GM19240 (cell line): ENCODE measurements around the gene TRIM65.
A peak's percentile ranks its signal among the peaks of the same experiment; 100 is the strongest.
"Not testable (repeated sequence)": the region's sequence is repeated elsewhere in the genome, so short reads cannot be mapped to it uniquely, and the experiment has no call there.

Experiments
- DNase-seq: peaks from one replicate; pipeline ENCODE4 v3.0.0; 2011; ENCODE audit warnings: low spot score; ENCODE audit not compliant: insufficient read length

TRIM65 gene

GRCh38 chr17:75851693-75851991 is 45.1 kb downstream of the TRIM65 start:
- not testable (repeated sequence) for DNase-seq

GRCh38 chr17:75850928-75851692 is 45.6 kb downstream of the TRIM65 start:
- DNase-seq, result no peak

GRCh38 chr17:75849724-75850123 is 47.0 kb downstream of the TRIM65 start:
- no peak for DNase-seq

- DNase-seq, result no peak
Measured at GRCh38 chr17:75849279-75849646, 47.5 kb downstream of the TRIM65 start.

- DNase-seq, result no peak
Measured at GRCh38 chr17:75848523-75849278, 48.0 kb downstream of the TRIM65 start.

GRCh38 chr17:75847614-75848522 is 48.9 kb downstream of the TRIM65 start:
- no peak for DNase-seq

GRCh38 chr17:75846692-75847613 is 49.8 kb downstream of the TRIM65 start:
- no peak for DNase-seq

GRCh38 chr17:75845933-75846691 is 50.6 kb downstream of the TRIM65 start:
- DNase-seq, result no peak

GRCh38 chr17:75845058-75845711 is 51.6 kb downstream of the TRIM65 start:
- peak; percentile 91 for DNase-seq

- no peak for DNase-seq
Measured at GRCh38 chr17:75844530-75845057, 52.2 kb downstream of the TRIM65 start.

- DNase-seq, result peak; percentile 62
Measured at GRCh38 chr17:75843577-75844529, 52.9 kb downstream of the TRIM65 start, which contains the start of gene UNC13D. UNC13D (minus strand) TSS chr17:75844404; CDS start chr17:75844337, 67 bp downstream.

- no peak for DNase-seq
Measured at GRCh38 chr17:75842963-75843576, 53.7 kb downstream of the TRIM65 start.

- DNase-seq, result no peak
Measured at GRCh38 chr17:75842411-75842810, 54.3 kb downstream of the TRIM65 start.

- no peak for DNase-seq
Measured at GRCh38 chr17:75840799-75841164, 56.0 kb downstream of the TRIM65 start.

GRCh38 chr17:75839942-75840798 is 56.6 kb downstream of the TRIM65 start:
- no peak for DNase-seq
